ENCODE results near the gene UBE2E1.

DNA sequence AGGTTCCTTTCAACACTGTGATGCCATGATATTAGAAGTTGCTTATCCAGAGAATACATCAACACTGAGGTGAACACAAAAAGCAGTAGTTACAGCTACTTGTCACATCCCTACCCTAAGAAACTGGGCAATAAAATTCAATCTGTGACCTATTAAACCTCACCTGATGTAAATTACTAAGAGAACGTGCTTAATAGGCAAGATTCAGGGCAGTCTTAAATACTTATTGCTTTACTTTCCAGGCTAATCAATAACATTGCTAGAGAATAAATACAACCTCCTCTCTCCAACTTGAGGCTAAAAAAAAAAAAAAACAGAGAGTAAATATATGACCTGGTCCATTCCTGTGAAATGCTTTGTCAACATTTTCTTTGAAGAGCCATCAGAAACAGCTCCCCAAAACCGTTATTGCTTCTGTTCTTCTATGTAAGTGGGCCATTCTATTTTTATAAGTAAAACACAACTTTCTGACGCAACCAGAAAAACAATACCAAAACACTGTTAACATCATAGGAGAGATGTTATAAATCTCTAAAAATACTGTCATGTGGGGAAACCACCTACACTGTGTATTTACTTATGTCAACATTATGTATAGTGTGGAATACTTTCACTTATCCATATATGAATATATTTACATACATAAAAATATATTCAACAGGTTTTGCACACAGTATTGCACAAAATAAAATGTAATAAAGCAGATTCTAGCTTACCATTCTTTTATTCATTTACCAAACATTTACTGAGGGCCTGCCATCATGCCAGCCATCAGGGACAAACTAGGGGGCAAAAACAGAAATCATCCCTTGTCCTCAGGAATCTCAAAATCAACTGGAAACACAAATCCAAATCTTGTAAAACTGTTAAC lies 108.4 kb downstream of the UBE2E1 start:
- no peak for TF ChIP-seq FOXP2 (optimal IDR thresholded peaks at IDR 0.05; ENCODE audit: control extremely low read depth, extremely low read length, insufficient read depth)
- TF ChIP-seq POLR2AphosphoS5 (IDR thresholded peaks at IDR 0.05; ENCODE audit: borderline replicate concordance, low read depth, low read length): no peak
- no peak for TF ChIP-seq EZH2 (IDR thresholded peaks at IDR 0.05)
